DMS53 treated with DMSO at 0.1 percent for 48 hours (cell line): ENCODE measurements around the gene LMTK3.
A peak's percentile ranks its signal among the peaks of the same experiment; 100 is the strongest.

Experiments
- DNase-seq: peaks from one replicate; lab custom pipeline; 2025; ENCODE audit not compliant: unreplicated experiment; lab: John Stamatoyannopoulos, UW

Gene LMTK3

DNA sequence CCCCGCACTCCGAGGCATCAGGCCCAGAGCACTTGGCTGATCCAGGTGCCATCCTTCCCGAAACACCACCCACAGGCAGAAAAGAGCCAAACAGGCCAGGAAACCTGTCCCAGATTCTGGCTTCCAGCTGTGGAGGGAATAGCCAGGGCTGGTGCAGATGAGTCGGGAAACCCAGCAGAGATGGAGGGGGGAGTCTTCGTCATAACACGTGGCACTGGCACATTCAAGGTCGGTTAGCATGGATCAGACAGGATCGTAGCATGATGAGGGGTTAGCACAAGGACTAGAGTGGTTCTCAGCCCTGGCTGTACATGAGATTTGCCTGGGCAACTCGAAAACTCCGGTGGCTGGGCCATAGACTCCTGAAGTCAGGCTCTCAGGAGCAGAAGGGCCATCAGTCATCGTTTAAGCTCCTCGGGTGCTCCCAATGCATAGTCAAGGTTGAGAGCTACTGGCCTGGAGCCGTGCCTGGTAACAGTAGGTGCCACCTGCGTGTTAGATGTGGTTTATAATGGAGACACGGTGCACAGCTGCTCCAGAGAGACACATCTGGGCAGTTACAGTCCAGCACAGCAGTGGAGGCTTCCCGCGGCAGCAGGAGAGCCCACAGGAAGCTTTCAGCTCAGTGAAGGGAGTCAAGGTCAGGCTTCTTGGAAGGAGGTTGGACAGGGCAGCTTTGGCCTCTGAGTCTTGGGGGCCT, 36.1 kb downstream of the LMTK3 start:
- DNase-seq: no peak

DNA sequence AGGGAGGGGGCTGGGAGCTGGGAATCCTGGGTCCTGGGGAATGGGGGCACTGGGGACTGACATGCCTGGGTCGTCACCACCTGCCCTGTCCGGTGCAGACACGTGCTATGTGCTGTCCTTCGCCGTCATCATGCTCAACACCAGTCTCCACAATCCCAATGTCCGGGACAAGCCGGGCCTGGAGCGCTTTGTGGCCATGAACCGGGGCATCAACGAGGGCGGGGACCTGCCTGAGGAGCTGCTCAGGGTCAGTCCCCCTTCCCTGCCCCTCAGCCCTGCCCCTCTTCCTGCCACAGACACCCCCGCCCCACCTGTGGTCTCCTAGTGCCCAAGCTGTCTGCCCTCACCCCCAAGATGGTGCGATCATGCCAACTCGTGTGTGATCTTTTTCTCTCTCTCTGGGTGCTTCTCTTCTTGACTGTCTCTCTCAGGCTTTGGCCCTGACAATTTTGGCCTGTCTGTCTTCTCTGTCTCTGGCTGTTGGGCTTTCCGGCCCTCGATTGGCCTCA, 37.5 kb downstream of the LMTK3 start:
- DNase-seq: no peak

DNA sequence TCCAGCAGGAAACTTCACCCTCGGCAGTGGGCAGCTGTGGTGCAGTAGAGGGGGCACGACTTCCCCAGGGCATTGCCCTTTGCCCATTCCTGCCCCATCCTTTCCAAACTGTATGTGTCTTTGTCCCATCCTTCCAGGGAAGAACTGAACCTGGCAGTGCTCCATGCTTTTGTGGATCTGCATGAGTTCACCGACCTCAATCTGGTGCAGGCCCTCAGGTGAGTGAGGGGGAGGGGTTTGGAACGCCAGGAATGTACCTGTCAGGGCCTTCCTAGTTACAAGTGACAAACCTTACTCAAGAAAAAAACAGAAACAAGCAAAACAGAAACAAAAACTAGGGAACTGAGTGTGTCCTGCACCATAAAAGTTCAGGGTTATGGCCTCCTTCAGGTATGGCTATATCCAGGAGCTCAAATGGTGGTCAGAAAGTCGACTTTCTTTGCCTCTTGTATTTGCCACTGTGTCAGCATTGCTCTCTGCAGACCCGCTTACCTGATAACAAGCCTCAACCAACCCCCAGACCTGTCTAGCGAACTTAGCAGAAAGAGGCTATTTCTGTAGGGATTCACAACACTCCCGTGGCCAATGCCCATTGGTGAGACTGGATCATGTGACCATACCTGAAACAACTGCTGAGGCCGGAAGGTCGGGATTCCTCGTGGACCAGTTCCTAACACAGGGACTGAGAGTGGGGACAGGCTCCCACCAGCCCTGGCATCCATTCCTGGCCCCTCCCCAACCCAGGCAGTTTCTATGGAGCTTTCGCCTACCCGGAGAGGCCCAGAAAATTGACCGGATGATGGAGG, 38.3 kb downstream of the LMTK3 start:
- DNase-seq: no peak

DNA sequence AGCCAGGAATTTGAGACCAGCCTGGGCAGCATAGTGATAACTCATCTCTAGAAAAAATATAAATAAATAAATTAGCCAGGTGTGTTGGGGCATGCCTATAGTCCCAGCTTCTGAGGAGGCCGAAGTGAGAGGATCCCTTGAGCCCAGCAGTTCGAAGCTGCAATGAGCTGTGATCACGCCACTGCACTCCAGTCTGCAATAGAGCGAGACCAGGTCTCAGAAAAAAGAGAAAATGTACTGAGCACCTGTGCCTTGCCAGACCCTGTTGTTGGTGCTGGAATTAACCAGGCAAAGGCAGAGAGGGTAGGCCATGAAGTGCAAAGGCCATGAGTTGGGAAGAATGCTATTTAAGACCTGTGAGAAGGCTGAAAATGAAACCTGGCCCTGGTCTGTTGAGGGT, 39.8 kb downstream of the LMTK3 start:
- DNase-seq: no peak

DNA sequence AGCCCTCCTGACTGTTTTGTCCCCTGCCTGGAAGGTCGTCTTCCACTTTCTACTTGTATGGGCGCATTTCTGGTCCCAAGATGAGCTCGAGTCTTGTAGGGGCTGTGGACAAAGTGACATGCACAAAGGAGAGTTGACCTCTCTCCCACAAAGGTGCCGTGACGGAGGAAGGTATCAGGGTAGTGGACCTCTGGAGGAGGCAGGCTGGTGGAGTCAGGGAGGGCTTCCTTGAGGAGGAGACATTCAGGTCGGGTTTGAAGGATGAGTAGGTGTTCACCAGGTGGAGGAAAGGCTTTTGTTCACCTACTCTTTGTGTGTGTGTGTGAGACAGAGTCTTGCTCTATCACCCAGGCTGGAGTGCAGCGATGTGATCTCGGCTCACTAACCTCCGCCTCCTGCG, 40.8 kb downstream of the LMTK3 start:
- DNase-seq: no peak

DNA sequence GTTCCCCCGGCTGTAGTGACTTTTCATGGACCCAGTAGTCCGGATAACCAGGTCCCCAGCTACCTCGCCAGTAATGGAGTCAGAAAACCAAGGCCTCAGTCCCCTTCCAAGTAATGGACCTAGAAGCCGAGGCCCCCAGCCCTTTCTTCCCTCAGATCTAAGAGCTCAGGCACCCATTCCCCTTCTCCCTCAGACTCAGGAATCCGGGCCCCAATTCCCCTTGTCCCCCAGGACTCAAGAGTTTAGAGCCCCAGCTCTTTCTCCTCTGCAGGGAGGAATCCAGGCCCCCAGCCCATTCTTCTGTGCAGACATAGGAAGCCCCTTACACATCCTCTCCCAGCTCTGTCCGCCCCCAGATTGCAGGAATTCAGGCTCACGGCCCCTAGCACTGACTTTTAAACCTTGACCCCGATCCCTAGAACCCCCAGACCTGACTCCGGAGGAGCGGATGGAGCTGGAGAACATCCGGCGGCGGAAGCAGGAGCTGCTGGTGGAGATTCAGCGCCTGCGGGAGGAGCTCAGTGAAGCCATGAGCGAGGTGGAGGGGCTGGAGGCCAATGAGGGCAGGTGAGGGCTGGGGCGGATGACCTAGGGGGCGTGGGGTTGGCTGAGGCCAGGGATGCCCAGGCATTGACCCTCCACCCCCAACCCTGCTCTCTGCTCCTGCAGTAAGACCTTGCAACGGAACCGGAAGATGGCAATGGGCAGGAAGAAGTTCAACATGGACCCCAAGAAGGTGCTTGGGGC, 41.5 kb downstream of the LMTK3 start:
- no peak for DNase-seq

DNA sequence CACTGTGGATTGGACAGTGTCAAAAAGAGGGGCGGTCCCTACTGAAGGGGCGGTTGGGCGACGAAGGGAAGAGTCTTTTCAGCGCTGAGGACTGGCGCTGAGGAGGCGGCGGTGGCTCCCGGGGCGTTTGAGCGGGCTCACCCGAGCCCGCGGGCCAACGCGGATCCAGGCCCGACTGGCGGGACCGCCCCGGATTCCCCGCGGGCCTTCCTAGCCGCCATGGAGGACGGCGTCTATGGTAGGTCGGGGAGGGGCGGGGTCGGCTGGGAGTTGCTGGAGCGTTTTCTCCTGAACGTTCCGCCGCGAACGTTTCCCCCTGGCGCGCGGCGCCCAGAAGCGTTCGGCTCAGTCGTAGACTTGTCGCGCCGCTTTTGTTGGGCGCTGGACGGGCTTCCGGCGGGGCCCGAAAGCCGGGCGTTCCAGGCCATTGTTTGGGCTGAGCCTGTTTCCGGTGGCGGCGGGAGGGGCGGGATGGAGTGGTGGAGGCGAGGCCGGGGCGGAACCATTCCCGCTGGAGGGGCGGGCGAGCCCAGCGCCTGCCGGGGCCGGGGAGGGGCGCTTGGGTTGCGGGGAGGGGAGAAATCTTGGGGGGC, 42.2 kb downstream of the LMTK3 start, which contains the start of gene CYTH2:
Gene CYTH2, plus strand, starts transcription at position 81 of the 593 bp plus-strand sequence. Its CDS starts 139 bp downstream, at position 220.
- peak; percentile 33 for DNase-seq

DNA sequence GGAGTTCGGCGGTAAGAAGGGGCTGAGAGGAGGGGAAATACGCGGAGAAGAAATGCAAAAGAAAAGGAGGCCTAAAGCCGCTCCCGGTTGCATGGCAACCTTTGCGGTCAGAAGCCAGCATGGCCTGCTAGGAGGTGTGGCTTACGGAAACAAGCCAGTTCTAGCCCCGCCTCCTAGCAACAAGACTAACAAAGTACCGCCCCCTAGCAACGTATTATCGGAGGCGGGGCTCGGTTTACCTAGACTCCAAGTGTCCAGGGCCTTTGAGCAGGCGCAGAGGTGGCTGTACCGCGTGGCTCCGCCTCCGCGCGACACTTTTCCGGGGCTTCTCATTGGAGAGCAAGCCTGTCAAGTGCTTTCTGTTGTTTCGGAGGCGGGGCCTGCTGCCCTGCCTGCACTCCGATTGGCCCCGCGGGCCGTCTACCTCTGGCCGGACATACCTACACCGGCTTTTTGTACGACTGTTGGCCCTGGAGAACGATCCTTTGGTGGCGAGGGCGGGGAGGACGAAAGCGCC, 42.8 kb downstream of the LMTK3 start:
- DNase-seq: peak; percentile 100

DNA sequence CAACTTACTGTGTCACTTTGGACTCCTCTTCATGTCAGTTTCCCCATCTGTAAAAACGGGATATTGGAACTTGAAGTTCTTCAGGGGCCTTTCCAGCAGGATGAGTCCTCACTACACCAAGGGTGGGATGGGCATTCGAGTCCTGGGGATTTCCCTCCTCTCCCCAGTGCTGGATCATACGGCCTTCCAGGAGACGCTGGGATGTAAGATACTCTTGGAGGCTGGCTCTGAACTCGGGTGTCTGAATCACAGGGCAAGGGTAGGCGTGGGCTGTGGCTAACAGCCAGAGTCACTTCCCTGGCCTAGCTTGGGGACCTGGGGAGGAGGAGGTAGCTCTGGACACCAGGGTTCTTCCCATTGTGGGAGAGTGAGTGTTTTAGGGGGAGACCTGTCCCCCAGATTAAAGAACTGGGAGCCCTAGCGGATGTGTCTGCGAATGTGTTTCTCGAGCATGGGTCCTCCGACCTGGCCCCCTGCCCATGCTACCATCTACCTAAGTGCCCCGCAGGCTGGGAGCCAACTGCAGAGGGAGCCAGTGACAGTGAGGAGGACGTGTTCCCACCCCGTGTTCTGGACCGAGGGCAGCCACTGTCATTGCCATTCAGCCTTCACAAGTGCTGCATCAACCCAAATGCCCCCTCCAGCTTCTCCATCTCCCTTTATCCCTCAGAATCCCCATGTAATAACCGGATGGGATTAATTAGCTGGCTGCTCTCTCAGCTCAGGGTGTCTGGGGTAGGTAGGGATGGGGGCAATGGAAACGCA, 44.9 kb downstream of the LMTK3 start:
- no peak for DNase-seq

DNA sequence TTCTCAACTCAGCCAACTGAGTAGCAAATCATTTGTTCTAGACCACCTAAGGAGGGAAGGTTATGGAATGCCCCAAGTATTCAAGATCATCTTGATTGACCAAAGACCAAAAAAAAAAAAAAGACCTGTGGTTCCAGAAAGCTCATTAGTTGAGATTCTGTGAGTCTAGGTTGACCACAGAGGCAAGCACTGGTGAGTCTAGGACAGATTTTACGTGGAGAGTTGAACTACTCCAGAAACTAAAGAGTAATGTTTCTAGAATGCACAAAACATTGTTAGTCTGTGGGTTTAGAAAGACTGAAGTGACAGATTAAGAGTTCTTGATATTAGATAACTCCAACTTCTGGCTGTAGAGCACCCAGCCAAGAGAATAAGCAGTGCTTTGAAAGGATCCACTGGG, 46.4 kb downstream of the LMTK3 start:
- no peak for DNase-seq

DNA sequence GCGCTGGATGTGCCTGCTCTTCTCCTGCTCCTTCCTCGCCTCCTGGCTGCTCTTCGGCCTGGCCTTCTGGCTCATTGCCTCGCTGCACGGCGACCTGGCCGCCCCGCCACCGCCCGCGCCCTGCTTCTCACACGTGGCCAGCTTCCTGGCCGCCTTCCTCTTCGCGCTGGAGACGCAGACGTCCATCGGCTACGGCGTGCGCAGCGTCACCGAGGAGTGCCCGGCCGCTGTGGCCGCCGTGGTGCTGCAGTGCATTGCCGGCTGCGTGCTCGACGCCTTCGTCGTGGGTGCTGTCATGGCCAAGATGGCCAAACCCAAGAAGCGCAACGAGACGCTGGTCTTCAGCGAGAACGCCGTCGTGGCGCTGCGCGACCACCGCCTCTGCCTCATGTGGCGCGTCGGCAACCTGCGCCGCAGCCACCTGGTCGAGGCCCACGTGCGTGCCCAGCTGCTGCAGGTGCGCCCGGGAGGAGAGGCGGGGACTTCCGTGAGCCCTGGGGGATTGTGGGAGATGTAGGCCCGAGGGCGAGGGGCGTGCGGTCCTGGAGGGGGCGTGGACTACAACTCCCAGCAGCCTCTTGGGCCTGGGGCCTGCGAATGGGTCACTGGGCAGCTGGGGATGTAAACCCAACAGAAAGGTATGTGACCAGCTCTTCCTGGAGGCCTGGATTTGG, 49.5 kb downstream of the LMTK3 start:
- no peak for DNase-seq

DNA sequence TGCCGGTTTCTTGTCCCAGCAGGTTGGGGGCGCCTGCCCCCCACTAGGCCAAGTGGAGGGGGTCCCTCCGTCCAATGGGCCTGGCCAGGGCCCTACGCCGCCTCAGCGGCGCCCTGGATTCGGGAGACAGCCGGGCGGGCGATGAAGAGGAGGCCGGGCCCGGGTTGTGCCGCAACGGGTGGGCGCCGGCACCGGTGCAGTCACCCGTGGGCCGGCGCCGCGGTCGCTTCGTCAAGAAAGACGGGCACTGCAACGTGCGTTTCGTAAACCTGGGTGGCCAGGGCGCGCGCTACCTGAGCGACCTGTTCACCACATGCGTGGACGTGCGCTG, 50.0 kb downstream of the LMTK3 start:
- no peak for DNase-seq

DNA sequence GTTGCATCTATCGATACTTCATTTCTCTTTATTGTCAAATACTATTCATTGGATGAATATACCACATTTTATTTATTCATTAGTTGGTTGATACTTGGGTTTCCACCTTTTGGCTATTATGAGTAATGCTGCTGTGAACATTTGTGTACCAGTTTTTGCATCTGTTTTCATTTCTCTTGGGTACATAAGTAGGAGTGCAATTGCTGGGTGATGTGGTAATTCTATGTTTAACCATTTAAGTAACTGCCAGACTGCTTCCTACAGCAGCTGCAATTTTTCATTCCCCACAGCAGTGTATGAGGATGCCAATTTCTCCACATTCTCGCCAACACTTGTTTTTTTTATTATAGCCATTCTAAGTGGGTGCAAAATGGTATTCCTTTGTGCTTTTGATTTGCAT, 53.6 kb downstream of the LMTK3 start:
- no peak for DNase-seq

DNA sequence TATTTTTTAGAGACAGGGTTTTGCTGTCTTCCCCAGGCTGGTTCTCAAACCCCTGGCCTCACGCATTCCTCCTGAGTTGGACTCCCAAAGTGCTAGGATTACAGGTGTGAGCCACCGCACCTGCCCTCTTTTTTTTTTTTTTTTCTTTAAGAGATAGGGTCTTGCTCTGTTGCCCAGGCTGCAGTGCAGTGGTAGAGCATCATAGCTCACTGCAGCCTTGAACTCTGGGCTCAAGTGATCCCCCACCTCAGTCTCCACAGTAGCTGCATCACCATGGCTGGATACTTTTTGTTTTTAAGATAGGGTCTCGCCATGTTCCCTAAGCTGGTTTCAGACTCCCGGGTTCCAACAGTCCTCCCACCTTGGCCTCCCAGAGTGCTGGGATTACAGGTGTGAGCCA, 54.8 kb downstream of the LMTK3 start:
- DNase-seq: no peak

DNA sequence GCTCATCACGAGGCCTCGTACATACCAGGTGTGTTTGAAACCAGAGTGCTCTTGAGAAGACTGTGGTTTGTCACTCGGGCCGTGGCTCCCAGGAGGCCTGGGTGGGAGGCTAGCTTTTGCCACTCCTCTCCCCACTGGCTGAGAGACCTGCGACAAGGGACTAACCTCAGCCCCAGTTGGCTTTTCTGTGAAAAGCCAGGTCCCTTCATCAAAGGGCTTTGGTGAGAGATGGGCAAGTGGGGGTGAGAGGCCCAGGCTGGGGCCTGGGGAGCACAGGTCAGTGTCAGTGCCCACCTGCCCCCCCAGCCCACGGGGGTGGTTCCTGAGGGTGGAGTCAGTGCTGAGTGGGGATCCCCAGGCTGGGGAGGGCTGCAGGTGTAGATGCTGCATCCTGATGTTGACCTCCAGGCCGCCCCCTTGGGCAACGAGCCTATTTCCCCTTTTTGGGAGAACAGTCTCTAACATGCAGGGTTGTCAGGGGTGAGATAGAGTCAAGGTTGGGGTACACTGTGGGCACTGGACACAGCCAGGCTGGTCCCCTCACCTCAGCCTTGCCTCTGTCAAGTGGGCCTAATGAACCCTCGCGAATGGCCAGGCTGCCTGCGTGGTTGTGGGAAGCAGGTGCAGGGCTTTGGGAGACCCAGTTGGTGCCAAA, 55.6 kb downstream of the LMTK3 start:
- no peak for DNase-seq

DNA sequence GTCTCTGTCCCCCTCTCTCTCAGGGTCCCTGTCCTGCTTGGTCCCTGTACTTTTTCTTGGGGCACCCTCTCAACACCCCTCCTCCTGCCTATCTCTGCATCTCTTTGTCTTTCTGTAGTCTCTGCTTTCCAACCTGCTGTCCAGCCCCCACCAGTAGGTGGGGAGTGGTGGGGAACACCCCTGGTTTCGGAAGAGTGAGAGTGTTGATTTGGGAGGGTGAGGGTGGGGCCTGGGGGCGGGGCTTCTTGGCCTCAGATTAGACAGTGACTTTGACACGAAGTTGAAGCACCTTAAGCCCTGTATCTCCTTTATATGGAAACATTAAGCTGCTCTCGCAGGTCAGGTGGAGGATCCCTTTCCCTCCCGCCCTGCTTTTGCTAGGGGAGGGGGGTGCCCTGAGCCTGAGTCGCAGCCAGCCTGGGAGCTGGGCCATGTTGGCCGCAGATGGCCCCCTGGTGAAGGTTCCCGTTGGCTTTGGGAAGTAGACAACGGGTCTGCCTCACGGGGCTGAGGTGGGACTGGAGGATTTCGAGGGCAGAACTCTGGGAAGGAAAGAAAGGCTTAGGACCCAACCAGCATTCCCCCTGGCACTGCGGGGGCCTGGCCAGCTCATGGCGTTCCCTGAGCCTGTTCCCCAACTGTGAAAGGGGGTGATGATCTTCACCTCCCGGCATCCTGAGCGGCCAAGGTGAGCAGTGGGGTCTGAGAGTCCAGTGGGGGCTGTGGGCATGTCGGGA, 56.3 kb downstream of the LMTK3 start, which contains the start of gene KCNJ14:
Gene KCNJ14, plus strand, starts transcription at position 404 of the 737 bp plus-strand sequence. CDS start 6,151 bp downstream, outside the sequence.
- DNase-seq: no peak

DNA sequence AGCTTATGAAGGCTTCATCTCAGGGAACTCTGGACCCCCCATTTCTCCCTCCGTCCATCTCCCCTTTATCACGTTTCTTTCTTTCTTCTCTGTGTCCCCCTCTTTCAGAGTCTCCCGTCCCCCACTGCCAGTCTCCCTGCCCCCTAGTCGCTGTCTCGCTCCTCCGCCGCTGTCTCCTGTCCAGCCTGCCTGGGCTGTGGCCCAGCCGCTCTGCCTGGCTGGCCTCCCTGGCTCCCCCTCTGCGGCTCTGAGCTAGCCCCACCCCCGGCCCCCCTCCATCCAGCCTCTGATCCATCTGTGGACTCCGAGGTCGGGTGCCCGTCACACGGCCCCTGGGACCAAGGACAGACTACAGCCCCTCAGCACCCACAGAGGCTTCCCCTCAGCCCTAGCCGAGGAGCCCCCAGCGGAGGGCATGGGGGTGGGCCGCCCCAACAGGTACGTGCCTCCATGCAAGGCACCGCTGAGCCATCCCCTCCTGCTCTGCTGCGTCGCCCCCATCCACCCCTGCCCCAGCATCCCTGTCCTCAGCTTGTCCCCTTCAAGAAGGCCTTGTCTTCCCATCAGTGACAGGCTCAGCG, 57.4 kb downstream of the LMTK3 start:
- no peak for DNase-seq
